Body of pancreas (tissue), 4 donors: Measurements from ENCODE around the gene WDR75.

Experiments used
- CTCF ChIP-seq, 7 experiments: fragments of 450-650 bp in 4 of 7; fragments of 200-600 bp in 3 of 7; sonication (generic) in 3 of 7; IDR thresholded peaks; one replicate each; pipeline ENCODE4 v1.5.1; 2016 to 2019; ENCODE audit warnings: antibody characterized with exemption in 7 of 7
- POLR2A ChIP-seq, 3 donors: fragments of 450-650 bp; IDR thresholded peaks; one replicate each; pipeline ENCODE4 v1.6.1; 2016; ENCODE audit warnings: antibody characterized with exemption in 3 of 3, mild to moderate bottlenecking in 2 of 3

- TF ChIP-seq POLR2A (IDR thresholded peaks at IDR 0.05) (no peak), CTCF (IDR thresholded peaks at IDR 0.05) (no peak)
Measured at GRCh38 chr2:189424961-189425360, 16.3 kb upstream of the WDR75 start.
